Nephron progenitor cell (in vitro differentiated cells): ENCODE data around the gene ADGRL3.
"Not testable (repeated sequence)": the region's sequence is repeated elsewhere in the genome, so short reads cannot be mapped to it uniquely, and the experiment has no call there.

Source experiments
- DNase-seq: peaks from one replicate; pipeline ENCODE4 v3.0.0; 2021
- H3K27ac Mint-ChIP-seq: 2 replicates; pipeline ENCODE4 v1.8.0; 2021; ENCODE audit warnings: mild to moderate bottlenecking, moderate library complexity, mixed read lengths
- H3K27me3 Mint-ChIP-seq: 2 replicates; pipeline ENCODE4 v1.8.0; 2021; ENCODE audit warnings: mild to moderate bottlenecking, low read depth, mixed read lengths; ENCODE audit not compliant: poor library complexity
- H3K36me3 Mint-ChIP-seq: 2 replicates; pipeline ENCODE4 v1.8.0; 2021; ENCODE audit warnings: low read depth, mixed read lengths
- H3K4me1 Mint-ChIP-seq: 2 replicates; pipeline ENCODE4 v1.8.0; 2021; ENCODE audit warnings: mixed read lengths
- H3K4me3 Mint-ChIP-seq: 2 replicates; pipeline ENCODE4 v1.8.0; 2021; ENCODE audit warnings: mild to moderate bottlenecking, moderate library complexity, mixed read lengths
- H3K9me3 Mint-ChIP-seq: 2 replicates; pipeline ENCODE4 v1.8.0; 2021; ENCODE audit warnings: mild to moderate bottlenecking, moderate library complexity, mixed read lengths
- CTCF ChIP-seq: fragments of 200-600 bp; sonication (generic); IDR thresholded peaks from 2 replicates; pipeline ENCODE4 v1.5.0; 2021; ENCODE audit warnings: antibody characterized with exemption

ADGRL3 gene

GRCh38 chr4:61628727-61629126 lies 428.6 kb downstream of the ADGRL3 start:
- no peak for DNase-seq
- no peaks in the 10 kb centered on the region for H3K27me3 Mint-ChIP-seq
- H3K4me1 Mint-ChIP-seq, result no peaks in the 10 kb centered on the region
- no peaks in the 10 kb centered on the region for H3K9me3 Mint-ChIP-seq
- TF ChIP-seq CTCF, result no peak
- H3K4me3 Mint-ChIP-seq, result no peak overlapping the region
- no peaks in the 10 kb centered on the region for H3K36me3 Mint-ChIP-seq
- no peak overlapping the region for H3K27ac Mint-ChIP-seq

GRCh38 chr4:61630548-61630947 lies 430.4 kb downstream of the ADGRL3 start:
- TF ChIP-seq CTCF, result no peak
- Mint-ChIP-seq H3K4me3 (no peak overlapping the region), H3K27ac (no peak overlapping the region), H3K4me1 (no peaks in the 10 kb centered on the region), H3K27me3 (no peaks in the 10 kb centered on the region), H3K36me3 (no peaks in the 10 kb centered on the region), H3K9me3 (no peaks in the 10 kb centered on the region)
- DNase-seq, result no peak

- no peaks in the 10 kb centered on the region for H3K27me3 Mint-ChIP-seq
- H3K4me3 Mint-ChIP-seq, result no peak overlapping the region
- no peak for DNase-seq
- H3K27ac Mint-ChIP-seq, result peak overlapping the region; percentile 81
- H3K4me1 Mint-ChIP-seq, result no peaks in the 10 kb centered on the region
- H3K36me3 Mint-ChIP-seq, result no peaks in the 10 kb centered on the region
- no peak for TF ChIP-seq CTCF
- H3K9me3 Mint-ChIP-seq, result no peaks in the 10 kb centered on the region
These were observed 438.5 kb downstream of the ADGRL3 start for GRCh38 chr4:61638591-61638990.

- peaks cover 22% of the 10 kb centered on the region for H3K9me3 Mint-ChIP-seq
- not testable (repeated sequence) for H3K4me3 Mint-ChIP-seq, H3K27ac Mint-ChIP-seq, H3K36me3 Mint-ChIP-seq, H3K27me3 Mint-ChIP-seq, H3K4me1 Mint-ChIP-seq
- peak; percentile 18 for DNase-seq
These were observed 446.7 kb downstream of the ADGRL3 start for GRCh38 chr4:61646746-61647350.

- Mint-ChIP-seq H3K27me3 (peaks cover 3% of the 10 kb centered on the region), H3K4me3 (no peak overlapping the region), H3K27ac (no peak overlapping the region), H3K9me3 (peaks cover 22% of the 10 kb centered on the region), H3K4me1 (no peaks in the 10 kb centered on the region), H3K36me3 (peaks cover 5% of the 10 kb centered on the region)
- no peak for DNase-seq
- TF ChIP-seq CTCF, result no peak
These were observed 448.1 kb downstream of the ADGRL3 start for GRCh38 chr4:61648264-61648663.

GRCh38 chr4:61657016-61657415 lies 456.9 kb downstream of the ADGRL3 start:
- Mint-ChIP-seq H3K27me3 (no peaks in the 10 kb centered on the region), H3K4me3 (no peak overlapping the region), H3K36me3 (no peaks in the 10 kb centered on the region), H3K27ac (no peak overlapping the region), H3K9me3 (no peaks in the 10 kb centered on the region), H3K4me1 (no peaks in the 10 kb centered on the region)
- DNase-seq, result no peak
- TF ChIP-seq CTCF, result no peak
